Omental fat pad (tissue), 4 donors: Measurements from ENCODE around the gene FAM20C. TPM values are rescaled to one million over a fixed set of nuclear protein-coding genes. Genes with fewer than 3 reads are reported as not detected.

Source experiments
- ATAC-seq: fragments of 150-250 bp; one replicate; pipeline ENCODE4 v1.9.1; 2016; ENCODE audit warnings: mild to moderate bottlenecking, moderate library complexity; ENCODE audit not compliant: low FRiP score
- DNase-seq: peaks from one replicate; pipeline ENCODE4 v3.0.0-alpha.2; 2019; ENCODE audit warnings: low spot score
- total RNA-seq, 4 donors: library from RNA; depleted of rRNA; stranded (reverse); fragments of >200 nt; gene quantifications; one replicate each; pipeline ENCODE4 v1.1.0, GENCODE V29; 2016
- TF ChIP-seq, protein P1 (sequence below), 3 donors: fragments of 450-650 bp; IDR thresholded peaks; one replicate each; pipeline ENCODE4 v1.5.1; 2016 to 2017; ENCODE audit warnings: antibody characterized with exemption in 3 of 3, mild to moderate bottlenecking in 3 of 3, moderate library complexity in 2 of 3

The FAM20C gene
- total RNA-seq: 100 to 1,000 TPM in 1 of 4 donors, 10 to 100 TPM in 3; 25.5 to 119 (median 35.8) TPM

DNA sequence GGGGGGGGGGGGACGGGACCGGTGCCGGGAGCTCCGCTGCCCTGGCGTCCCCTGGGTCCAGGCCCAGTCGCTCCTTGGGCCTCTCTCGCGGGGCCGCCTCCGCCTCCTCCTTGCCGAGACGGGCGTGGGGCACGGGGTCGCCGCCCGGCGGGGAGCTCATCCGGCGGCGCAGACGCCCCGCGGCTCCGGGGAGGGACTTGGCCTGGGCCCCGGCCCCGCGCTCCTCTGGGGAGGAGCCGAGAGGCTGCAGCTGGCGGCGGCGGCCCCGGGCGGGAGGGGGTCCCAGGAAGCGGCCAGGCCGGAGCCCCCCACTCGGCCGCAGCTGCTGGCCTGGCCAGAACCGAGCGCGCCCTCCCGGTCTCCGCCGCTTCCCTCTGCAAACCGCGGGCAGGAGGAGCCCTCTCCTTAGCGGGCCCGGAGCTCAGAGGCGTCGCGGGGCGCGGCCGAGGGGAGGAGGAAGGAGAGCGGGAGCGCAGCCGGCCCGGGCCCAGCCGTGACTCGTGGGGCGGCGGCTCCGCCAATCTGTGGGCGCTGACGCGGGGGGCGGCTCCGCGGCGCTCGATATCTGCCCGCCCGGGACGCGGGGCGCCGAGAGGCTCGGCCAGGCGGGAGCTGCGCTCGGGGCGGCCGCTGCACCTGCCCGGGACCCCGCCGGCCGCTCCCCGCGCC is at the start of gene FAM20C:
TSS of gene FAM20C (plus strand) at position 591 of the 669 bp plus-strand sequence. CDS start 629 bp downstream, outside the sequence.
- TF ChIP-seq, protein P1, sequence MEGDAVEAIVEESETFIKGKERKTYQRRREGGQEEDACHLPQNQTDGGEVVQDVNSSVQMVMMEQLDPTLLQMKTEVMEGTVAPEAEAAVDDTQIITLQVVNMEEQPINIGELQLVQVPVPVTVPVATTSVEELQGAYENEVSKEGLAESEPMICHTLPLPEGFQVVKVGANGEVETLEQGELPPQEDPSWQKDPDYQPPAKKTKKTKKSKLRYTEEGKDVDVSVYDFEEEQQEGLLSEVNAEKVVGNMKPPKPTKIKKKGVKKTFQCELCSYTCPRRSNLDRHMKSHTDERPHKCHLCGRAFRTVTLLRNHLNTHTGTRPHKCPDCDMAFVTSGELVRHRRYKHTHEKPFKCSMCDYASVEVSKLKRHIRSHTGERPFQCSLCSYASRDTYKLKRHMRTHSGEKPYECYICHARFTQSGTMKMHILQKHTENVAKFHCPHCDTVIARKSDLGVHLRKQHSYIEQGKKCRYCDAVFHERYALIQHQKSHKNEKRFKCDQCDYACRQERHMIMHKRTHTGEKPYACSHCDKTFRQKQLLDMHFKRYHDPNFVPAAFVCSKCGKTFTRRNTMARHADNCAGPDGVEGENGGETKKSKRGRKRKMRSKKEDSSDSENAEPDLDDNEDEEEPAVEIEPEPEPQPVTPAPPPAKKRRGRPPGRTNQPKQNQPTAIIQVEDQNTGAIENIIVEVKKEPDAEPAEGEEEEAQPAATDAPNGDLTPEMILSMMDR (IDR thresholded peaks at IDR 0.05): no peak
- DNase-seq (peak; percentile 35), ATAC-seq (peak; percentile 84)

GRCh38 chr7:143145-143751 is 49.1 kb upstream of the FAM20C start:
- no peak for DNase-seq
- TF ChIP-seq, protein P1 (IDR thresholded peaks at IDR 0.05): no peak
- ATAC-seq: no peak

GRCh38 chr7:143811-144453 is 48.4 kb upstream of the FAM20C start:
- ATAC-seq (no peak), DNase-seq (no peak)
- TF ChIP-seq, protein P1 (IDR thresholded peaks at IDR 0.05): no peak

DNA sequence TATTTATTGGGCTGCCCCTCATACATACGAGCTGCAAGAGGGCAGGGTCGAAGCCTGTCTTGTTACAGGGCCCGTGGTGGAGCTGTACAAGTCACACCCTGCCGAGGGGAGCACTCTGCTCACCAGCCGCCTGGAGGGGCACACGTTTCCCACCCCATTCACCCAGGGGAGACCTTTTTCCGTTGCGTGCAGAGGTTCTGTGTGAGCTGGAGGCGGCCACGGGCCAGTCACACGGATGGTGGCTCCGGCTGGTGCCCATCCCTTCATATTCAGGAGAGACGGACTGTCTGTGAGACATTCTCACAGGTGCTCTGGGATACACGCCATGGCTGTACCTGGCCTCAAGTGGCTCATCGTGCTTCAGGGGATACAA is 47.9 kb upstream of the FAM20C start:
- TF ChIP-seq, protein P1 (IDR thresholded peaks at IDR 0.05): no peak
- DNase-seq (no peak), ATAC-seq (no peak)

DNA sequence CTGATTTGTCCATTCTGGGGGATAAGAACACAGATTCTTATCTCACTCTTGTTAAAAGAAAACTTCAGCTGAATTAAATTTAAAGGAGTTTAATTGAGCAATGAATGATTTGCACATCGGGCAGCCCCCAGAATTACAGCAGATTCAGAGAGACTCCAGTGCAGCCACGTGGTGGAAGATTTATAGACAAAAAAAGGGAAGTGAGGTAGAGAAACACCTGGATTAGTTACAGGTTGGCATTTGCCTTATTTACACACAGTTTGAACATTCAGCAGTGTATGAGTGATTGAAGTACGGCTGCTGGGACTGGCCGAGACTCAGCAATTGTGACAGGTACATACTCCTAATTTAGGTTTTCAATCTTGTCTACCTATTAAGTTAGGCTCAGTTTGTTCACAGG is 46.5 kb upstream of the FAM20C start:
- DNase-seq (no peak), ATAC-seq (no peak)
- TF ChIP-seq, protein P1 (IDR thresholded peaks at IDR 0.05): no peak

GRCh38 chr7:148543-148931 is 43.8 kb upstream of the FAM20C start:
- ATAC-seq (no peak), DNase-seq (no peak)
- TF ChIP-seq, protein P1 (IDR thresholded peaks at IDR 0.05): no peak
